ENCODE measurements around the gene DNAJC12.

The DNAJC12 gene

GRCh38 chr10:67819768-67820204 is 18.2 kb downstream of the DNAJC12 start:
- TF ChIP-seq TAF1 (IDR thresholded peaks at IDR 0.05; ENCODE audit: borderline replicate concordance, insufficient read depth, low read length) (no peak), POLR2AphosphoS5 (IDR thresholded peaks at IDR 0.05; ENCODE audit: low read depth, low read length) (no peak), REST (IDR thresholded peaks at IDR 0.05; ENCODE audit: insufficient read depth in 1 of 2, low read depth in 2 of 2, low read length in 2 of 2) (no peak), FOXP2 (optimal IDR thresholded peaks at IDR 0.05; ENCODE audit: borderline replicate concordance, extremely low read depth, extremely low read length, insufficient read depth) (no peak), SIN3A (IDR thresholded peaks at IDR 0.05; ENCODE audit: borderline replicate concordance, insufficient read depth, low read length) (no peak)

DNA sequence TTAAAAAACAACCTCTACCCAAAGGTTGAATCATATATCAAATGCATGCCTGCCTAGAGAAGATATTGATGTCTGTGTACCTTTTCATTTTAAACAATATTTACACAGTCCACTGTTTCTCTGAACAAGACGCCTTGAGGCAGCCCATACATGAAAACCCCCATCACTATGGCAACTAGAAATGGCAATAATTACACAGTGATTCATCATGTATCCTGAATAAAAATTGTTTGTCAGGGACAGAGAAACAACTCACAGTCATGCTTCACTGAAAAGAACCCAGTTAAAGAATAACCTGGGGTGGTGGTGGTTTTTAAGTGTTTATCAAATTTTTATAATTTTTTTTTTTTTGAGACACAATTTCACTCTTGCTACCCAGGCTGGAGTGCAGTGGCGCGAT is 19.7 kb downstream of the DNAJC12 start:
- no peak for TF ChIP-seq TAF1 (IDR thresholded peaks at IDR 0.05; ENCODE audit: borderline replicate concordance, insufficient read depth, low read length)
- no peak for TF ChIP-seq REST (IDR thresholded peaks at IDR 0.05; ENCODE audit: insufficient read depth in 1 of 2, low read depth in 2 of 2, low read length in 2 of 2)
- no peak for TF ChIP-seq POLR2AphosphoS5 (IDR thresholded peaks at IDR 0.05; ENCODE audit: low read depth, low read length)
- TF ChIP-seq FOXP2 (optimal IDR thresholded peaks at IDR 0.05; ENCODE audit: borderline replicate concordance, extremely low read depth, extremely low read length, insufficient read depth) = no peak

DNA sequence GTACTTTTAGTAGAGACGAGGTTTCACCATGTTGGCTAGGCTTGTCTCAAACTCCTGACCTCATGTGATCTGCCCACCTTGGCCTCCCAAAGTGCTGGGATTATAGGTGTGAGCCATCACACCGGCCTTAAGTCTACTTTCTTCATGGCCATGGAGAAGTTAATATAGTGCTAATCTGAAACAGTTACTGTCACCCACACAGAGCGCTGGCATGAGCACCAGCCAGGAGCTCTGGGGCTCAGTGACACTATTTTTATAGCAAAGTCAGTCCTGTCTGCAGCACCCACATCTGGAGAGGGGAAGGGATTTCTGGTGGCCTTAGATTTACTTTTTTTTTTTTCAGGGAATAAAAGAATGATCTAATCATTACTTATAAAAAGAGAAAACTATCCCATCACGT is 21.3 kb downstream of the DNAJC12 start:
- TF ChIP-seq SIN3A (IDR thresholded peaks at IDR 0.05; ENCODE audit: borderline replicate concordance, insufficient read depth, low read length) = no peak
- no peak for TF ChIP-seq FOXP2 (optimal IDR thresholded peaks at IDR 0.05; ENCODE audit: borderline replicate concordance, extremely low read depth, extremely low read length, insufficient read depth)
- no peak for TF ChIP-seq POLR2AphosphoS5 (IDR thresholded peaks at IDR 0.05; ENCODE audit: low read depth, low read length)
- no peak for TF ChIP-seq TAF1 (IDR thresholded peaks at IDR 0.05; ENCODE audit: borderline replicate concordance, insufficient read depth, low read length)
- no peak for TF ChIP-seq REST (IDR thresholded peaks at IDR 0.05; ENCODE audit: insufficient read depth in 1 of 2, low read depth in 2 of 2, low read length in 2 of 2)

DNA sequence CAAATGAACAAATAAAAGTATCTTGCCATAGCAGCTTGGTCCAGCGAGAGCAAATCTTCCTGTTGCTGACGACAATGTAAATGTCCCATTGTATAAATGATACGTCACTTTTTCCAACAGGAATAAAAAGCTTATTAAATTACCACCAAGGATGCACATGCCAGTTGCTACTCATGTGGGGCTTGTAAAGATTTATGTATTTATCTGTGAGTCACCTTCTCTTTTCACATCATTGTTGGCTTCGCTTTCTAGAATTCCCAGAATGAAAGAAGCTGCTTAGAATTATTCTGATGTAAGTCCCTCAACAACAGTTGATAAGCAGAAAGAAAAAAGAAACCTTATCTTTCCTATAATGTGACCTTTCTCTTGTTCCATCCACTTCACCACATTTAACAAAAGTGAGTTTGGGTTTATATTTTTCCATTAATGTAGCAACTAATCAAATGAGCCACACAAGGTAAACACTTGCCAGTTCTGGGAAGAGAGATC is 22.4 kb downstream of the DNAJC12 start:
- TF ChIP-seq SIN3A (IDR thresholded peaks at IDR 0.05; ENCODE audit: borderline replicate concordance, insufficient read depth, low read length) (no peak), FOXP2 (optimal IDR thresholded peaks at IDR 0.05; ENCODE audit: borderline replicate concordance, extremely low read depth, extremely low read length, insufficient read depth) (no peak), TAF1 (IDR thresholded peaks at IDR 0.05; ENCODE audit: borderline replicate concordance, insufficient read depth, low read length) (no peak), REST (IDR thresholded peaks at IDR 0.05; ENCODE audit: insufficient read depth in 1 of 2, low read depth in 2 of 2, low read length in 2 of 2) (no peak), POLR2AphosphoS5 (IDR thresholded peaks at IDR 0.05; ENCODE audit: low read depth, low read length) (no peak)

DNA sequence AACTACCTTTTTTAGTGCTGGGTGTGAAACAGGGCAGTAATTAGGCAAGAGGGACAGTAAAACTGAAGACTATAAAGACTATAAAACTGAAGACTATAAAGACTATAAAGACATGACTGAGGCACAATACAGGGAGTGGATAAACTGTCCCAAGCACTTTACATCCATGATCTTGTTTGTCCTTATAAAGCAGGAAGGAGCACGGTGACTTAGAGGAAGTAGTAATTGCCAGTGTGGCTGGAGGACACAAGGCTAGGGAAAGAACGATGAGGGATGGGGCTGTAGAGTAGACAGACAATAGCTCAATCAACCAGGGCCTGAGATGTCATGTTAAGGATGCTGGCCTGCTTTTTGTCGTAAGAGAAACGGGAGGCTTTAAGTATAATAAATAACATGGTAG is 26.0 kb downstream of the DNAJC12 start:
- TF ChIP-seq REST (IDR thresholded peaks at IDR 0.05; ENCODE audit: insufficient read depth in 1 of 2, low read depth in 2 of 2, low read length in 2 of 2) = no peak
- TF ChIP-seq SIN3A (IDR thresholded peaks at IDR 0.05; ENCODE audit: borderline replicate concordance, insufficient read depth, low read length) = no peak
- TF ChIP-seq POLR2AphosphoS5 (IDR thresholded peaks at IDR 0.05; ENCODE audit: low read depth, low read length) = no peak
- TF ChIP-seq TAF1 (IDR thresholded peaks at IDR 0.05; ENCODE audit: borderline replicate concordance, insufficient read depth, low read length) = no peak
- TF ChIP-seq FOXP2 (optimal IDR thresholded peaks at IDR 0.05; ENCODE audit: borderline replicate concordance, extremely low read depth, extremely low read length, insufficient read depth) = no peak
